Smooth muscle cell (in vitro differentiated cells): ENCODE data around the gene PSMD13. TPM values are rescaled to one million over a fixed set of nuclear protein-coding genes. Genes with fewer than 3 reads are reported as not detected.
A peak's percentile ranks its signal among the peaks of the same experiment; 100 is the strongest.

Source experiments
- DNase-seq: peaks from one replicate; lab custom pipeline; 2025; ENCODE audit not compliant: unreplicated experiment; lab: John Stamatoyannopoulos, UW
- H2AFZ ChIP-seq: fragments of 200-600 bp; sonication (generic); 2 replicates; pipeline ENCODE4 v1.6.0; 2016; ENCODE audit warnings: antibody characterized with exemption, low read depth, mild to moderate bottlenecking
- H3F3A ChIP-seq: fragments of 200-600 bp; sonication (generic); 2 replicates; pipeline ENCODE4 v1.6.0; 2017; ENCODE audit warnings: antibody characterized with exemption, low read depth
- H3K27ac ChIP-seq: fragments of 200-600 bp; sonication (generic); 2 replicates; pipeline ENCODE4 v1.5.1; 2016; ENCODE audit warnings: low read depth, mild to moderate bottlenecking
- H3K27me3 ChIP-seq: fragments of 200-600 bp; sonication (generic); 2 replicates; pipeline ENCODE4 v1.6.1; 2016; ENCODE audit warnings: low read depth, mild to moderate bottlenecking
- H3K36me3 ChIP-seq: fragments of 200-600 bp; sonication (generic); 2 replicates; pipeline ENCODE4 v1.5.1; 2016; ENCODE audit warnings: low read depth
- H3K4me1 ChIP-seq: fragments of 200-600 bp; sonication (generic); 2 replicates; pipeline ENCODE4 v1.5.1; 2016; ENCODE audit warnings: low read depth
- H3K4me2 ChIP-seq: fragments of 200-600 bp; sonication (generic); 2 replicates; pipeline ENCODE4 v1.6.0; 2016; ENCODE audit warnings: mild to moderate bottlenecking
- H3K4me3 ChIP-seq: fragments of 200-600 bp; sonication (generic); 2 replicates; pipeline ENCODE4 v1.5.1; 2016; ENCODE audit warnings: mild to moderate bottlenecking
- H3K79me2 ChIP-seq: fragments of 200-600 bp; sonication (generic); 2 replicates; pipeline ENCODE4 v1.6.0; 2016; ENCODE audit warnings: low read depth, mild to moderate bottlenecking
- H3K9ac ChIP-seq: fragments of 200-600 bp; sonication (generic); 2 replicates; pipeline ENCODE4 v1.6.0; 2016; ENCODE audit warnings: low read depth
- H3K9me3 ChIP-seq: fragments of 200-600 bp; sonication (generic); replicated peaks from 2 replicates; pipeline ENCODE4 v1.5.1; 2016; ENCODE audit warnings: low read depth
- H4K20me1 ChIP-seq: fragments of 200-600 bp; sonication (generic); 2 replicates; pipeline ENCODE4 v1.6.0; 2016; ENCODE audit warnings: low read depth
- WGBS: methylation state at CpG from one replicate; pipeline ENCODE4 v1.1.7; 2016; ENCODE audit warnings: low lambda C conversion rate; 5-methylcytosine and 5-hydroxymethylcytosine counted together
- polyA plus RNA-seq: library from polyadenylated mRNA; unstranded; fragments of >200 nt; fragmentation: Nextera tagmentation; extraction: Ambion mirVana; gene quantifications from 2 replicates; pipeline ENCODE4 v1.2.1, GENCODE V29; 2016
- total RNA-seq: library from RNA; depleted of rRNA; stranded (reverse); fragments of >200 nt; gene quantifications from 2 replicates; pipeline ENCODE4 v1.2.3, GENCODE V29; 2014
- TF ChIP-seq, protein P1 (sequence below): fragments of 200-600 bp; sonication (generic); IDR thresholded peaks from 2 replicates; pipeline ENCODE4 v1.5.1; 2017; ENCODE audit warnings: borderline replicate concordance, mild to moderate bottlenecking, antibody characterized with exemption; ENCODE audit not compliant: insufficient read depth, poor library complexity, severe bottlenecking

Gene PSMD13
- total and polyA plus RNA-seq, 2 experiments from 2014 or later = 77.4 to 200 TPM

- DNase-seq = no peak
- H3K4me2 ChIP-seq = peak overlapping the region; percentile 96
- H3K4me1 ChIP-seq = peaks cover 16% of the 10 kb centered on the region
- TF ChIP-seq, protein P1, sequence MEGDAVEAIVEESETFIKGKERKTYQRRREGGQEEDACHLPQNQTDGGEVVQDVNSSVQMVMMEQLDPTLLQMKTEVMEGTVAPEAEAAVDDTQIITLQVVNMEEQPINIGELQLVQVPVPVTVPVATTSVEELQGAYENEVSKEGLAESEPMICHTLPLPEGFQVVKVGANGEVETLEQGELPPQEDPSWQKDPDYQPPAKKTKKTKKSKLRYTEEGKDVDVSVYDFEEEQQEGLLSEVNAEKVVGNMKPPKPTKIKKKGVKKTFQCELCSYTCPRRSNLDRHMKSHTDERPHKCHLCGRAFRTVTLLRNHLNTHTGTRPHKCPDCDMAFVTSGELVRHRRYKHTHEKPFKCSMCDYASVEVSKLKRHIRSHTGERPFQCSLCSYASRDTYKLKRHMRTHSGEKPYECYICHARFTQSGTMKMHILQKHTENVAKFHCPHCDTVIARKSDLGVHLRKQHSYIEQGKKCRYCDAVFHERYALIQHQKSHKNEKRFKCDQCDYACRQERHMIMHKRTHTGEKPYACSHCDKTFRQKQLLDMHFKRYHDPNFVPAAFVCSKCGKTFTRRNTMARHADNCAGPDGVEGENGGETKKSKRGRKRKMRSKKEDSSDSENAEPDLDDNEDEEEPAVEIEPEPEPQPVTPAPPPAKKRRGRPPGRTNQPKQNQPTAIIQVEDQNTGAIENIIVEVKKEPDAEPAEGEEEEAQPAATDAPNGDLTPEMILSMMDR = no peak
- H3K9ac ChIP-seq = peak overlapping the region; percentile 95
- peaks cover 48% of the 10 kb centered on the region for H3K79me2 ChIP-seq
- no peak overlapping the region for H3K4me3 ChIP-seq
- H4K20me1 ChIP-seq = peaks cover 53% of the 10 kb centered on the region
- peak overlapping the region; percentile 99 for H3K27ac ChIP-seq
- 97% methylated on average over 5 of the region's 5 CpGs for whole genome bisulfite sequencing
- H3K9me3 ChIP-seq = no peaks in the 10 kb centered on the region
- H3K36me3 ChIP-seq = no peaks in the 10 kb centered on the region
- H2AFZ ChIP-seq = no peak overlapping the region
- peaks cover 40% of the 10 kb centered on the region for H3F3A ChIP-seq
- no peaks in the 10 kb centered on the region for H3K27me3 ChIP-seq
Observed at GRCh38 chr11:210803-211180, 26.0 kb upstream of the PSMD13 start.

GRCh38 chr11:211295-211694 is 25.5 kb upstream of the PSMD13 start:
- H3K4me3 ChIP-seq = no peak overlapping the region
- no peak for DNase-seq
- TF ChIP-seq, protein P1 = no peak
- H3K9me3 ChIP-seq = no peaks in the 10 kb centered on the region
- no peaks in the 10 kb centered on the region for H3K27me3 ChIP-seq
- no peak overlapping the region for H2AFZ ChIP-seq
- H3K36me3 ChIP-seq = no peaks in the 10 kb centered on the region
- H3K4me1 ChIP-seq = peaks cover 11% of the 10 kb centered on the region
- H4K20me1 ChIP-seq = peaks cover 48% of the 10 kb centered on the region
- H3K27ac ChIP-seq = peak overlapping the region; percentile 99
- WGBS = 98% methylated on average over 5 of the region's 5 CpGs
- H3K4me2 ChIP-seq = no peak overlapping the region
- H3K9ac ChIP-seq = no peak overlapping the region
- H3F3A ChIP-seq = peaks cover 41% of the 10 kb centered on the region
- H3K79me2 ChIP-seq = peaks cover 43% of the 10 kb centered on the region

GRCh38 chr11:211741-212140 is 25.0 kb upstream of the PSMD13 start:
- H3K36me3 ChIP-seq = no peaks in the 10 kb centered on the region
- no peak for DNase-seq

More at GRCh38 chr11:211741-212140, 25.0 kb upstream of the PSMD13 start:
- H3K79me2 ChIP-seq = peaks cover 39% of the 10 kb centered on the region
- no peaks in the 10 kb centered on the region for H3K27me3 ChIP-seq
- peaks cover 11% of the 10 kb centered on the region for H3K4me1 ChIP-seq
- TF ChIP-seq, protein P1 = no peak
- H3F3A ChIP-seq = peaks cover 41% of the 10 kb centered on the region
- peak overlapping the region; percentile 4 for H3K27ac ChIP-seq
- no peak overlapping the region for H2AFZ ChIP-seq
- 97% methylated on average over 9 of the region's 9 CpGs for WGBS
- H4K20me1 ChIP-seq = peaks cover 44% of the 10 kb centered on the region
- H3K9ac ChIP-seq = no peak overlapping the region
- H3K4me2 ChIP-seq = no peak overlapping the region
- no peaks in the 10 kb centered on the region for H3K9me3 ChIP-seq
- no peak overlapping the region for H3K4me3 ChIP-seq
